GM19328 (cell line): ENCODE measurements around the gene S100A8.

Source experiments
- ATAC-seq: cut with Tn5 transposase; IDR thresholded peaks from one replicate; pipeline ENCODE4 v1.9.1; 2021; ENCODE audit warnings: mild to moderate bottlenecking, moderate library complexity; ENCODE audit not compliant: unreplicated experiment

Gene S100A8

GRCh38 chr1:153364156-153364555 lies 26.7 kb downstream of the S100A8 start:
- ATAC-seq: no peak

GRCh38 chr1:153363641-153364040 lies 27.2 kb downstream of the S100A8 start:
- ATAC-seq: no peak

- ATAC-seq: no peak
These were observed 28.6 kb downstream of the S100A8 start for GRCh38 chr1:153362187-153362775.

- ATAC-seq: no peak
These were observed 29.3 kb downstream of the S100A8 start for GRCh38 chr1:153361480-153362109.

- no peak for ATAC-seq
These were observed 30.0 kb downstream of the S100A8 start for GRCh38 chr1:153360592-153361479.

GRCh38 chr1:153360190-153360589 lies 30.7 kb downstream of the S100A8 start:
- ATAC-seq: no peak

GRCh38 chr1:153359241-153359640 lies 31.6 kb downstream of the S100A8 start:
- no peak for ATAC-seq

GRCh38 chr1:153358691-153358975 lies 32.2 kb downstream of the S100A8 start:
- no peak for ATAC-seq

- ATAC-seq: no peak
These were observed 32.8 kb downstream of the S100A8 start, which contains the start of gene S100A9 for GRCh38 chr1:153357853-153358690. TSS of gene S100A9 (plus strand) at chr1:153357854. CDS start at chr1:153358284, 430 bp downstream.

GRCh38 chr1:153357076-153357852 lies 33.6 kb downstream of the S100A8 start:
- ATAC-seq: no peak

- ATAC-seq: no peak
These were observed 34.3 kb downstream of the S100A8 start for GRCh38 chr1:153356392-153357075.

- ATAC-seq: no peak
These were observed 35.3 kb downstream of the S100A8 start for GRCh38 chr1:153355445-153356071.

GRCh38 chr1:153354515-153355193 lies 36.2 kb downstream of the S100A8 start:
- no peak for ATAC-seq

- no peak for ATAC-seq
These were observed 37.5 kb downstream of the S100A8 start for GRCh38 chr1:153353226-153353947.

GRCh38 chr1:153352523-153352922 lies 38.4 kb downstream of the S100A8 start:
- ATAC-seq: no peak

GRCh38 chr1:153350321-153350957 lies 40.4 kb downstream of the S100A8 start:
- ATAC-seq: no peak
